ENCODE measurements around the gene SHC1. TPM values are rescaled to one million over a fixed set of nuclear protein-coding genes. Genes with fewer than 3 reads are reported as not detected.

SHC1 gene
- total RNA-seq, 1 experiment from 2014 or later, result 325 TPM

- no peak for DNase-seq (ENCODE audit: low read depth)
These were observed 37.7 kb upstream of the SHC1 start for GRCh38 chr1:155008015-155008941.

GRCh38 chr1:155007251-155007828 lies 36.8 kb upstream of the SHC1 start:
- DNase-seq (ENCODE audit: low read depth), result no peak

GRCh38 chr1:155006601-155007101 lies 36.1 kb upstream of the SHC1 start:
- DNase-seq (ENCODE audit: low read depth), result peak; percentile 39

- peak; percentile 59 for DNase-seq (ENCODE audit: low read depth)
These were observed 34.8 kb upstream of the SHC1 start for GRCh38 chr1:155005076-155006011.

- DNase-seq (ENCODE audit: low read depth), result peak; percentile 65
These were observed 34.0 kb upstream of the SHC1 start for GRCh38 chr1:155004352-155005075.

DNA sequence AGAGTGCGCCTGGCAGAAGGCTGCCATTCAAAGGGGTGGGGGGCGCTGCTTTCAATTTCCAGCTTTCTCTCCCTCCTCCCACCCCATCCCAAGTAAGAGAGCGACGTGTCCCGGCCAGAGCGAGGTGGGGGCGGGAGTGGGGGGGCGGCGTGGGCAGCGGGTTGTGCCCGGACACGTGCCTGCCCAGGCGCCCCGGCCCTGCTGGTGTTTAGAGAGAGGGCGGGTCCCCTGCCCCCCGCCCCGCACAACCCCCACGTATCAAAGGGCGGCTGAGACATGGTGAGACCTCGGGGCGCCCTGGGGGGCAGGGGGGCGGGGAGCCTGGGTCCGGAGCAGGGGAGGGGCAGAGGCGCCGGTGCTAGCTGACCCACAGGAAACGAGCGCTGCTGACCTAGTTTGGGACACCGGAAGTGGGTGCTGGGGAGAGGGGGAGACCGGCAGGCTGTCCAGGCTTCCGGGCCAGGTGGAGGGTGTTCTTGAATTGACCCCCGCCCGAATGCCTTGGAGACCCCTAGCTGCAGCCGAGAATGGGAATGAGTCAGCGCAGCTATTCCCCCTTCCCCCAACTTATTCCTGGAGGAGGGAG lies 33.3 kb upstream of the SHC1 start:
- peak; percentile 72 for DNase-seq (ENCODE audit: low read depth)

- no peak for DNase-seq (ENCODE audit: low read depth)
These were observed 32.7 kb upstream of the SHC1 start for GRCh38 chr1:155003227-155003765.

- DNase-seq (ENCODE audit: low read depth), result no peak
These were observed 32.1 kb upstream of the SHC1 start, which contains the start of gene ZBTB7B for GRCh38 chr1:155002464-155003226. ZBTB7B (plus strand) TSS chr1:155002802; CDS start chr1:155014661, 11,859 bp downstream.

DNA sequence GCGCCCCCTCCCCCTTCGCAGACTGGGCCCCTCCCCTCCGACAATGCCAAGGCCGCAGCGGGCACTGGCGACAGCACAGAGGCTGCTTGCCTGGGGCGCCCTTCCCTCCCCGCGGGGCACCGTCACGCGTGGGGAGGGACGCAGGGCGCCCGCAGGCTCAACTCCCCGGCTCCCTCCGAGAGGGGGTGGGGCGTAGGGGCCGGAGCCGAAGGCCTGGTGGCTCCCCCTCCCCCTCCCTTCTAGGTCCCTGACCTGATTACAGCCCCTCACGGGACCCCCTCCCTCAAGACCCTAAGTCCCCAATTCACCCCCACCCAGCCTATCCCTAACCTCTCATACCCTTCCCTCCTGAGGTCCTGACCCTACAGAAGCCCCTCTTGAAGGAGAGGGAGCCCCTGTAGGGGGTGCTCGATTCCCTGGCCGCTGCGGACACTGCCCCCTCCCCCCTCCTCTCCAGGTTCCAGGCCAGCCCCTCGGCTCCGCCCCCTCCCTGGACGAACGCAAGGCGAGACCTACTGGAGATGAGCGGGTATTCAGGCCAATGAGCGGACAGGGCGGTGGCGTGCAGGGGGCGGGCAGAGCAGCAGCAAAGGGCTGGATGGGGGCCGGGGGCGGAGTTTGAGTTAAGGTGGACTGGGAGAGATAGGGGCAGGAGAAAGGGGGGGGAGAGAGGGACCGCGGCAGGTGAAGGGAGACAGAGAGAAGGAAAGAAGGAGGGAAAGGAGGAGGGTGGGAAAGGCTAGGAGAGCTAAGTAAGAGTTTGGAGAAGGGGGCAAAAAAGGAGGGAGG lies 31.3 kb upstream of the SHC1 start:
- peak; percentile 98 for DNase-seq (ENCODE audit: low read depth)

- no peak for DNase-seq (ENCODE audit: low read depth)
These were observed 30.8 kb upstream of the SHC1 start for GRCh38 chr1:155001425-155001674.

- peak; percentile 86 for DNase-seq (ENCODE audit: low read depth)
These were observed 30.3 kb upstream of the SHC1 start for GRCh38 chr1:155000726-155001424.

DNA sequence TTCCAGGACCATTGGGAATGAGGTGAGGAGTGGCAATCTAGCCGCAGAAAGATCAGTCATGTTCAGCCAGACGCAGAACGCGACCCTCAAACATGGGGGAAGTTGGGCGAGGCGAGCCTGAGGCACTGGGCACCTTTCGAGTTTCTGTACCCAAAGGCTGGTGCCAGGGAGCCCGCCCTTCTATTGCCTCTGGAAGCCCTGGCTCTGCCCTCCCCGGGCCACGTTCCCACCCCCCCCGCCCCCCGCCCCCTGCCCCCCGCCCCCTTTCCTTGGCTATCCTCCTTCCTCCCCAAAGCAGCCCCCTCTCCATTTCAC lies 29.8 kb upstream of the SHC1 start:
- DNase-seq (ENCODE audit: low read depth), result no peak

- no peak for DNase-seq (ENCODE audit: low read depth)
These were observed 29.2 kb upstream of the SHC1 start for GRCh38 chr1:154999571-155000410.

- DNase-seq (ENCODE audit: low read depth), result peak; percentile 68
These were observed 28.4 kb upstream of the SHC1 start for GRCh38 chr1:154998818-154999570.

- no peak for DNase-seq (ENCODE audit: low read depth)
These were observed 27.7 kb upstream of the SHC1 start for GRCh38 chr1:154998201-154998780.

GRCh38 chr1:154996966-154997701 lies 26.6 kb upstream of the SHC1 start:
- no peak for DNase-seq (ENCODE audit: low read depth)
